Adrenal gland (tissue), 5 donors: Measurements from ENCODE around the gene ATP8A2.

Experiments used
- CTCF ChIP-seq, 6 experiments: fragments of 450-650 bp in 4 of 6; fragments of 200-600 bp in 2 of 6; sonication (generic) in 1 of 6; IDR thresholded peaks; 1 replicate in 5 of 6; 2 replicates in 1 of 6; pipeline versions ENCODE4 v1.5.1 to v1.8.0; 2016 to 2021; ENCODE audit warnings: antibody characterized with exemption in 6 of 6, mild to moderate bottlenecking in 2 of 6, moderate library complexity in 1 of 6
- POLR2A ChIP-seq, 2 donors: fragments of 450-650 bp; IDR thresholded peaks; one replicate each; pipeline ENCODE4 v1.6.1; 2017; ENCODE audit warnings: antibody characterized with exemption in 2 of 2, mild to moderate bottlenecking in 2 of 2, moderate library complexity in 1 of 2
- donor health status: DM: no; HTN: no; CAD: no.

GRCh38 chr13:25353344-25353743, 18.4 kb upstream of the ATP8A2 start:
- TF ChIP-seq CTCF (IDR thresholded peaks at IDR 0.05) = no peak
- no peak for TF ChIP-seq POLR2A (IDR thresholded peaks at IDR 0.05)
